Subcutaneous adipose tissue (tissue), 4 donors: ENCODE results near the gene TNK1. TPM values are rescaled to one million over a fixed set of nuclear protein-coding genes. Genes with fewer than 3 reads are reported as not detected.

Experiments
- total RNA-seq, 4 donors: library from RNA; depleted of rRNA; stranded (reverse); fragments of >200 nt; gene quantifications; one replicate each; pipeline ENCODE4 v1.1.0, GENCODE V29; 2016
- TF ChIP-seq, protein P1 (sequence below): fragments of 450-650 bp; IDR thresholded peaks from one replicate; pipeline ENCODE4 v1.5.1; 2016; ENCODE audit warnings: low read depth, mild to moderate bottlenecking, control low read depth, antibody characterized with exemption, moderate library complexity

Gene TNK1
- total RNA-seq, 4 donors from 2014 or later: 0.51 to 1.9 (median 1.1) TPM

DNA sequence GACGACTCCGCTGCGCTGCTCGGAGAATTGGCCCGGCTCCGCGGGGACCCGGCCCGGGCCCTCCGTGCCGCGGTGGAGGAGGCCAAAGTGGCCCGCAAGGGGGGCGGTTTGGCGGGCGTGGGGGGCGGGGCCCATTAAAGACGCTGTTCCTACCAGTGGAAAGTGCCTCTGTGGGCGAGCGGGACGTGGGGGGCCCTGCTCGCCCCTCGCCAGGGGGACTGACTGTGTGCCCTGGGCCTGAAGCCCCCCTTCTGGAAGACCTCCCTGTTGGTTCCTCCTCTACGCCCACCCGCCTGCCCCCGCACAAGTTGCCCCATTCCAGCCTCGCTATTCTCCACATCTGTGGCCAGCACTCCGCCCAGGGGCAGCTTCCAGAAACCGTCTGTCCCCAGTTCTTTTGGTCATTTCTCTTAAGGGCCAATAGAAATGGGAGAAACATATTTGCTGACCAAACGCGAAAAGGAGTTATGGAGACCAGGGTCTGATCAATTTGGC, 56.5 kb downstream of the TNK1 start:
- TF ChIP-seq, protein P1, sequence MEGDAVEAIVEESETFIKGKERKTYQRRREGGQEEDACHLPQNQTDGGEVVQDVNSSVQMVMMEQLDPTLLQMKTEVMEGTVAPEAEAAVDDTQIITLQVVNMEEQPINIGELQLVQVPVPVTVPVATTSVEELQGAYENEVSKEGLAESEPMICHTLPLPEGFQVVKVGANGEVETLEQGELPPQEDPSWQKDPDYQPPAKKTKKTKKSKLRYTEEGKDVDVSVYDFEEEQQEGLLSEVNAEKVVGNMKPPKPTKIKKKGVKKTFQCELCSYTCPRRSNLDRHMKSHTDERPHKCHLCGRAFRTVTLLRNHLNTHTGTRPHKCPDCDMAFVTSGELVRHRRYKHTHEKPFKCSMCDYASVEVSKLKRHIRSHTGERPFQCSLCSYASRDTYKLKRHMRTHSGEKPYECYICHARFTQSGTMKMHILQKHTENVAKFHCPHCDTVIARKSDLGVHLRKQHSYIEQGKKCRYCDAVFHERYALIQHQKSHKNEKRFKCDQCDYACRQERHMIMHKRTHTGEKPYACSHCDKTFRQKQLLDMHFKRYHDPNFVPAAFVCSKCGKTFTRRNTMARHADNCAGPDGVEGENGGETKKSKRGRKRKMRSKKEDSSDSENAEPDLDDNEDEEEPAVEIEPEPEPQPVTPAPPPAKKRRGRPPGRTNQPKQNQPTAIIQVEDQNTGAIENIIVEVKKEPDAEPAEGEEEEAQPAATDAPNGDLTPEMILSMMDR: no peak

GRCh38 chr17:7437950-7438614, 57.2 kb downstream of the TNK1 start:
- TF ChIP-seq, protein P1: no peak

DNA sequence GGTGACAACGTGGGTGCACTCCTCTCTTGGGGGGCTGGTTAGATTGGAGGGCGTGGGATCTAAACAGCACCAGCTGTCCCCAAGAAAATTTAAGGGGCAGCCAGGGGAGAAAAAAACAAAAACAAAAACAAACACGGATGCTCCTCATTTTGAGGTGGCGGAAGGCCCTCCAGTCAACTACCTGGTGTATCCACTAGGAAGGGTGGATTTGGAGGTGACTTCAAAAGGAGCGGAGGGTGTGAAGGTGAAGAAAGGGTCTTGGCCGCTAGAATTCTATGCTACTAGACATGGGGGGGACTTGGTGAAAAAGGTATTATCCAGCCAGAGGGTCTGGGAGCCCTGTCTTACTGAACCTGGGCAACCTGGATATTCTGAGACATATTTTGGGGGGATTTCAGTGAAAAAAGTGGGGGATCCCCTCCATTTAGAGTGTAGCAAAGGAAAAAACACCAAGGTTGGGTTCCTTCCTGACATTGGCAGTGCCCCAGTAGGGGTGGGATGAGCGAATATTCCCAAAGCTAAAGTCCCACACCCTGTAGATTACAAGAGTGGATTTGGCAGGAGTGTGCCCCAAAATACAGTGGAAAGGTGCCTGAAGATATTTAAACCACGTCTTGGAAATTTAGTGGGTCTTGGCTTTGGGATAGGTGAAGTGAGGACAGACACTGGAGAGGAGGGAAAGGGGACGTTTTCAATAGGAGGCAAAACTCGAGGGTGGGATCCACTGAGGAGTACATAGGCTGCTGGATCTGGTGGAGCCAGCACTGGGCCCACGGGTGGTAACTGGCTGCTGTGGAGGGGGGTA, 58.0 kb downstream of the TNK1 start:
- TF ChIP-seq, protein P1: no peak

Other genes starting within 250 kb of the TNK1 start
- gene ASGR1, start 201.7 kb upstream of the TNK1 start, total RNA-seq: 1 to 10 TPM; 2.4 to 5.9 (median 3.8) TPM
- gene DLG4, start 161.3 kb upstream of the TNK1 start, total RNA-seq: 10 to 100 TPM in 1 of 4 donors, 1 to 10 TPM in 3; 3.3 to 17.0 (median 6.9) TPM
- 1,000 to 10,000 TPM in 1 of 4 donors, 100 to 1,000 TPM in 3; 533 to 1,103 (median 672) TPM for gene ACADVL, start 161.2 kb upstream of the TNK1 start, total RNA-seq
- 10 to 100 TPM; 23.5 to 36.5 (median 27.1) TPM for gene DVL2, start 146.6 kb upstream of the TNK1 start, total RNA-seq
- gene PHF23, start 141.6 kb upstream of the TNK1 start, total RNA-seq: 10 to 100 TPM; 14.5 to 27.6 (median 19.3) TPM
- 100 to 1,000 TPM; 350 to 658 (median 462) TPM for gene GABARAP, start 138.6 kb upstream of the TNK1 start, total RNA-seq
- gene CTDNEP1, start 129.4 kb upstream of the TNK1 start, total RNA-seq: 10 to 100 TPM; 71.8 to 86.4 (median 81.1) TPM
- 10 to 100 TPM; 20.7 to 43.4 (median 25.3) TPM for gene ELP5, start 128.9 kb upstream of the TNK1 start, total RNA-seq
- gene CLDN7, start 118.6 kb upstream of the TNK1 start, total RNA-seq: 10 to 100 TPM in 2 of 4 donors, 1 to 10 TPM in 2; 3.7 to 26.9 (median 13.2) TPM
- gene SLC2A4, start 99.4 kb upstream of the TNK1 start, total RNA-seq: 10 to 100 TPM in 2 of 4 donors, 1 to 10 TPM in 2; 5.6 to 91.4 (median 13.8) TPM
- 10 to 100 TPM in 1 of 4 donors, 1 to 10 TPM in 1, under 1 TPM in 2; 0.82 to 14.1 (median 2.0) TPM for gene YBX2, start 86.5 kb upstream of the TNK1 start, total RNA-seq
- 100 to 1,000 TPM; 144 to 174 (median 153) TPM for gene EIF5A, start 73.5 kb upstream of the TNK1 start, total RNA-seq
- 10 to 100 TPM; 52.7 to 89.2 (median 75.6) TPM for gene GPS2, start 65.7 kb upstream of the TNK1 start, total RNA-seq
- gene NEURL4, start 51.8 kb upstream of the TNK1 start, total RNA-seq: 10 to 100 TPM in 3 of 4 donors, 1 to 10 TPM in 1; 4.9 to 22.6 (median 11.2) TPM
- gene ACAP1, start 44.6 kb upstream of the TNK1 start, total RNA-seq: 1 to 10 TPM; 1.8 to 8.4 (median 4.0) TPM
- gene KCTD11, start 28.9 kb upstream of the TNK1 start, total RNA-seq: 10 to 100 TPM in 1 of 4 donors, 1 to 10 TPM in 3; 4.9 to 13.8 (median 7.2) TPM
- not detected for gene TMEM95, start 25.9 kb upstream of the TNK1 start, total RNA-seq
- gene PLSCR3, start 13.4 kb downstream of the TNK1 start, total RNA-seq: 10 to 100 TPM in 3 of 4 donors, 1 to 10 TPM in 1; 9.1 to 21.3 (median 16.2) TPM
- gene TMEM256, start 23.0 kb downstream of the TNK1 start, total RNA-seq: 100 to 1,000 TPM in 2 of 4 donors, 10 to 100 TPM in 2; 76.7 to 134 (median 109) TPM
- 1 to 10 TPM; 3.1 to 6.8 (median 4.2) TPM for gene NLGN2, start 26.8 kb downstream of the TNK1 start, total RNA-seq
- gene SPEM1, start 39.2 kb downstream of the TNK1 start, total RNA-seq: not detected
- gene SPEM2, start 44.5 kb downstream of the TNK1 start, total RNA-seq: not detected
- gene SPEM3, start 47.8 kb downstream of the TNK1 start, total RNA-seq: not detected
- gene TMEM102, start 54.3 kb downstream of the TNK1 start, total RNA-seq: 1 to 10 TPM; 2.9 to 7.8 (median 5.9) TPM
- 1 to 10 TPM in 2 of 4 donors, under 1 TPM in 1, not detected in 1; 0.88 to 1.3 (median 1.2) TPM for gene FGF11, start 58.4 kb downstream of the TNK1 start, total RNA-seq
- gene CHRNB1, start 64.0 kb downstream of the TNK1 start, total RNA-seq: 10 to 100 TPM in 1 of 4 donors, 1 to 10 TPM in 3; 2.4 to 10.4 (median 9.8) TPM
- 10 to 100 TPM; 34.2 to 58.0 (median 39.3) TPM for gene ZBTB4, start 98.5 kb downstream of the TNK1 start, total RNA-seq
- gene SLC35G6, start 100.4 kb downstream of the TNK1 start, total RNA-seq: not detected
- gene POLR2A, start 103.3 kb downstream of the TNK1 start, total RNA-seq: 100 to 1,000 TPM in 1 of 4 donors, 10 to 100 TPM in 3; 31.1 to 123 (median 58.5) TPM
- 10 to 100 TPM; 21.2 to 61.9 (median 58.7) TPM for gene TNFSF12, start 168.0 kb downstream of the TNK1 start, total RNA-seq
- 10 to 100 TPM; 22.8 to 69.5 (median 53.1) TPM for gene TNFSF13, start 177.7 kb downstream of the TNK1 start, total RNA-seq
- 10 to 100 TPM; 41.6 to 64.7 (median 56.8) TPM for gene SENP3, start 180.8 kb downstream of the TNK1 start, total RNA-seq
- 100 to 1,000 TPM in 3 of 4 donors, 10 to 100 TPM in 1; 56.9 to 609 (median 149) TPM for gene CD68, start 198.5 kb downstream of the TNK1 start, total RNA-seq
- 10 to 100 TPM; 53.9 to 94.2 (median 77.7) TPM for gene MPDU1, start 202.8 kb downstream of the TNK1 start, total RNA-seq
- gene SOX15, start 209.0 kb downstream of the TNK1 start, total RNA-seq: 1 to 10 TPM in 1 of 4 donors, not detected in 3; 1.0 TPM
- gene FXR2, start 233.8 kb downstream of the TNK1 start, total RNA-seq: 10 to 100 TPM; 12.2 to 35.0 (median 25.1) TPM
- 100 to 1,000 TPM in 1 of 4 donors, 10 to 100 TPM in 3; 69.6 to 126 (median 85.0) TPM for gene SAT2, start 246.7 kb downstream of the TNK1 start, total RNA-seq
- 1 to 10 TPM in 2 of 4 donors, under 1 TPM in 2; 0.44 to 2.1 (median 1.1) TPM for gene SHBG, start 249.0 kb downstream of the TNK1 start, total RNA-seq